IMR-90 (cell line): ENCODE results near the gene SHB.
A peak's percentile ranks its signal among the peaks of the same experiment; 100 is the strongest.

Experiments used
- CEBPB ChIP-seq: IDR thresholded peaks from 2 replicates; pipeline ENCODE4 v1.6.1; 2012; ENCODE audit warnings: low read depth, low read length, improper control_type of control experiment
- CTCF ChIP-seq: conservative IDR thresholded peaks from 2 replicates; pipeline ENCODE4 v1.5.1; 2012; ENCODE audit warnings: mild to moderate bottlenecking, low read depth, low read length, improper control_type of control experiment
- FOS ChIP-seq: fragments of 150-350 bp; IDR thresholded peaks from 2 replicates; pipeline ENCODE4 v1.6.1; 2016; ENCODE audit warnings: low read depth, low read length
- POLR2A ChIP-seq: IDR thresholded peaks from 2 replicates; pipeline ENCODE4 v1.6.1; 2012; ENCODE audit warnings: mild to moderate bottlenecking, low read depth, low read length
- RFX5 ChIP-seq: IDR thresholded peaks from 2 replicates; pipeline ENCODE4 v1.8.0; 2012; ENCODE audit warnings: low read depth, mild to moderate bottlenecking, low read length, moderate library complexity

GRCh38 chr9:38046661-38047300 lies 22.2 kb downstream of the SHB start:
- TF ChIP-seq FOS: no peak
- 0 out of 2 replicates have a peak, but pooled peaks have one; percentile 6 for TF ChIP-seq POLR2A
- TF ChIP-seq RFX5: no peak
- no peak for TF ChIP-seq CTCF
- TF ChIP-seq CEBPB: peak; percentile 86
